Measurements from ENCODE around the gene HOXD8. TPM values are rescaled to one million over a fixed set of nuclear protein-coding genes. Genes with fewer than 3 reads are reported as not detected.

HOXD8 gene
- polyA plus RNA-seq, 4 donors, result 0.89 to 7.3 (median 3.6) TPM

DNA sequence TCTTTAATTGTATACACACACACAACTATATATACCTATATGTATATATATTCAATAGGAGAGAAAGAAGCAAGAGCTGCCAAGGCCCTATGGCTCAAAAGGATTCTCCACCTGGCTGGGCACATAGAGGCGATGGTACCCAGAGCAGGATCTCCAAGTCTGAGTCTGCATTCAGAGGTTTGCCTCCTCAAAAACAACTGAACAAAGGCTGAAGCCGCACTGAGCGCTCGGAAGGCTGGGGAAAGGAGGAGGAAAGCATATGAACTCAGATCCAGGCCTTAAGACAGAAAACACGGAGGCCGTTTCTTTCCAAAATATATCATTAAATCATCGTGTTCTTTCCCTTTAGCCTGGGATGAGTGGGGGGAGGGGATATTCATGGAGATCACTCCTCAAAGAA, 26.3 kb upstream of the HOXD8 start:
- H3K36me3 ChIP-seq (ENCODE audit: control insufficient read depth in 3 of 3, insufficient read depth in 2 of 3, low read depth in 1 of 3, low read length in 3 of 3), result no peaks in the 10 kb centered on the region
- H3K27me3 ChIP-seq (ENCODE audit: control insufficient read depth in 3 of 3, insufficient read depth in 3 of 3, low read length in 3 of 3), result peaks cover 16 to 92% (median 77%) of the 10 kb centered on the region in 3 donors
- H3K4me3 ChIP-seq (ENCODE audit: low read depth in 1 of 3, low read length in 3 of 3), result no peak overlapping the region
- H3K9me3 ChIP-seq (ENCODE audit: control insufficient read depth in 2 of 2, insufficient read depth in 1 of 2, low read depth in 1 of 2, low read length in 1 of 2), result peaks cover 0 to 6% of the 10 kb centered on the region in 2 donors
- DNase-seq (no peak), FAIRE-seq (no peak)
- 20 to 33% (median 20%) methylated on average over 7 of the region's 7 CpGs for WGBS, 3 donors
- H3K27ac ChIP-seq (ENCODE audit: low read depth in 1 of 3, low read length in 2 of 3), result no peak overlapping the region
- no peaks in the 10 kb centered on the region for H3K4me1 ChIP-seq (ENCODE audit: control insufficient read depth in 3 of 3, insufficient read depth in 2 of 3, low read depth in 1 of 3, low read length in 2 of 3)

DNA sequence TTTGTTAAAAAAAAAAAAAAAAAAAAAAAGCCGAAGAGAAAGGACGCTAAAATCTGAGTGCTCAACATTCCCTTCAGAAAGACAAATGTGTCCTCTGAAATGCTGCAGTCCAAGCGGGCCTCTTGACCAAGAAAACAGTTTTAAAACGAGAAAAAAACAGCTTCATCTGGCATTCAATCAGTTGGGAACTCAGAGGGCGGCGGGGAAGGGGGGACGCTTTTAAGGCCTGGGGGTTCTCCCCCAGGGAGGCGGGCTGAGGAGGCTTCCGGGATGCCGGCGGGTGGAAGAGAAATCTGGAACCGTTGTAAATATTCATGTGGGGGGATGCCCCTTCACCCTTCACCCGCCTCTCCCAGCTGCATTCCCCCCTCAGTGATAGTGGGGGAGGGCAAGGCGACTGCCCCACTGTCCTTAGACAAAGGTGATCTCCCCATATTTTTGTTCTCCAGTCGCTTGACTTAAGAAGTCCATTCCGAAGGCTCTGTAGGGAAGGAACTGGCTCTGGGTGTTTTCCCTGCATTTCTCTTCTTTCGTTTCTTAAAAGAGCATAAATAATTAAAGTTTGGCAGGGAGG, 25.7 kb upstream of the HOXD8 start:
- no peak for DNase-seq
- Histone ChIP-seq H3K27ac (ENCODE audit: low read depth in 1 of 3, low read length in 2 of 3) (peak overlapping the region in 1 of 3 donors; percentile 42), H3K4me3 (ENCODE audit: low read depth in 1 of 3, low read length in 3 of 3) (peak overlapping the region in 1 of 3 donors; percentile 32), H3K27me3 (ENCODE audit: control insufficient read depth in 3 of 3, insufficient read depth in 3 of 3, low read length in 3 of 3) (peaks cover 16 to 91% (median 74%) of the 10 kb centered on the region in 3 donors), H3K36me3 (ENCODE audit: control insufficient read depth in 3 of 3, insufficient read depth in 2 of 3, low read depth in 1 of 3, low read length in 3 of 3) (no peaks in the 10 kb centered on the region), H3K9me3 (ENCODE audit: control insufficient read depth in 2 of 2, insufficient read depth in 1 of 2, low read depth in 1 of 2, low read length in 1 of 2) (peaks cover 0 to 6% of the 10 kb centered on the region in 2 donors), H3K4me1 (ENCODE audit: control insufficient read depth in 3 of 3, insufficient read depth in 2 of 3, low read depth in 1 of 3, low read length in 2 of 3) (no peaks in the 10 kb centered on the region)
- WGBS, 3 donors, result 6 to 12% (median 9%) methylated on average over 17 of the region's 17 CpGs
- no peak for FAIRE-seq

DNA sequence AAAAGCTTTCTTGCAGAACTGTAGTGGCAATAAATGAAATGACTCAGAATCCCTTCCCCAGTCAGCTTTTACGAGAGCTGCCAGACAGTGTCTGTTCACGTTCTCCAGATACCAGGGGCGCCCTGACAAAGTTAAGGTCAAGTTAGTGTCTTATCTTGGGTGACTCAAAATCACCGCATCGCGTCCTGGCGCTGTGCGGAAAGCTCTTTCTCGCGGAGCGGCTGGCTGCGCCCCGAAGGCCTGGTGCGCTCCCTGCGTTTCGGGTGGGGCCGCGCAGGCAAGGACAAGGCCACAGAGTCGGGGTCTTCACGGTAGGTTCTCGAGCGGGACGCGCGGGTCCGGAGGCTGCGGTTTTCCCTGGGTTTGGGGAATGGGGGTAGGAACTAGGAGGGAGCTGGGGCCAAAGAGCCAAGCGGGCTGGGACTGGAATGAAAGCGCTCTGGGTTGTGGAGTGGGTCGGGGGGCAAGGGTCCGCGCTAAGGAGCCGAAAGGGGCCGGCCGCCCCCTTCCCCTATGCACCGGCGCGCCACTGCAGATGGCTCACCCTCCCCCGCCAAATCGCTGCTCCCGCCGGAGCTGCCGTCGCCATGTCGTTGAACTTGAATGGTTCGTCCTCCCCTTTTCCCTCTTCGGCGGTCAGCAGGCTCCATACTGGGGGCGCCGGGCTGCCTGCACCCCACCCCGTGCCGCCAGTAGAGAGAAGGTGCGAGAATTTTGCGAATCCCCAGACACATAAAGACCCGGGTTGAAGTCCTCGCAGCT, 25.0 kb upstream of the HOXD8 start:
- FAIRE-seq, result no peak

GRCh38 chr2:176105078-176105729, 24.3 kb upstream of the HOXD8 start:
- Histone ChIP-seq H3K9me3 (ENCODE audit: control insufficient read depth in 2 of 2, insufficient read depth in 1 of 2, low read depth in 1 of 2, low read length in 1 of 2) (peaks cover 0 to 6% of the 10 kb centered on the region in 2 donors), H3K27ac (ENCODE audit: low read depth in 1 of 3, low read length in 2 of 3) (peak overlapping the region in 1 of 3 donors; percentile 63), H3K4me1 (ENCODE audit: control insufficient read depth in 3 of 3, insufficient read depth in 2 of 3, low read depth in 1 of 3, low read length in 2 of 3) (no peaks in the 10 kb centered on the region), H3K4me3 (ENCODE audit: low read depth in 1 of 3, low read length in 3 of 3) (peak overlapping the region in 1 of 3 donors; percentile 32), H3K27me3 (ENCODE audit: control insufficient read depth in 3 of 3, insufficient read depth in 3 of 3, low read length in 3 of 3) (peaks cover 11 to 91% (median 72%) of the 10 kb centered on the region in 3 donors), H3K36me3 (ENCODE audit: control insufficient read depth in 3 of 3, insufficient read depth in 2 of 3, low read depth in 1 of 3, low read length in 3 of 3) (no peaks in the 10 kb centered on the region)
- FAIRE-seq (no peak), DNase-seq (no peak)
- 6 to 11% (median 11%) methylated on average over 23 to 25 of the region's 25 CpGs for WGBS, 3 donors

More for the DNA sequence above, 25.0 kb upstream of the HOXD8 start:
- Histone ChIP-seq H3K9me3 (ENCODE audit: control insufficient read depth in 2 of 2, insufficient read depth in 1 of 2, low read depth in 1 of 2, low read length in 1 of 2) (peaks cover 0 to 6% of the 10 kb centered on the region in 2 donors), H3K27me3 (ENCODE audit: control insufficient read depth in 3 of 3, insufficient read depth in 3 of 3, low read length in 3 of 3) (peaks cover 16 to 91% (median 72%) of the 10 kb centered on the region in 3 donors), H3K4me3 (ENCODE audit: low read depth in 1 of 3, low read length in 3 of 3) (peak overlapping the region in 2 of 3 donors; percentile 24 to 32), H3K4me1 (ENCODE audit: control insufficient read depth in 3 of 3, insufficient read depth in 2 of 3, low read depth in 1 of 3, low read length in 2 of 3) (no peaks in the 10 kb centered on the region), H3K36me3 (ENCODE audit: control insufficient read depth in 3 of 3, insufficient read depth in 2 of 3, low read depth in 1 of 3, low read length in 3 of 3) (no peaks in the 10 kb centered on the region), H3K27ac (ENCODE audit: low read depth in 1 of 3, low read length in 2 of 3) (peak overlapping the region in 1 of 3 donors; percentile 63)
- no peak for DNase-seq
- WGBS, 3 donors, result 4 to 14% (median 5%) methylated on average over 44 to 56 of the region's 56 CpGs

GRCh38 chr2:176105730-176106580, 23.6 kb upstream of the HOXD8 start:
- DNase-seq (no peak), FAIRE-seq (no peak)
- no peaks in the 10 kb centered on the region for H3K36me3 ChIP-seq (ENCODE audit: control insufficient read depth in 3 of 3, insufficient read depth in 2 of 3, low read depth in 1 of 3, low read length in 3 of 3)
- H3K9me3 ChIP-seq (ENCODE audit: control insufficient read depth in 2 of 2, insufficient read depth in 1 of 2, low read depth in 1 of 2, low read length in 1 of 2), result peaks cover 0 to 6% of the 10 kb centered on the region in 2 donors
- peaks cover 9 to 91% (median 65%) of the 10 kb centered on the region in 3 donors for H3K27me3 ChIP-seq (ENCODE audit: control insufficient read depth in 3 of 3, insufficient read depth in 3 of 3, low read length in 3 of 3)
- WGBS, 3 donors, result 6 to 17% (median 8%) methylated on average over 25 of the region's 25 CpGs
- peak overlapping the region in 1 of 3 donors; percentile 32 for H3K4me3 ChIP-seq (ENCODE audit: low read depth in 1 of 3, low read length in 3 of 3)
- peak overlapping the region in 1 of 3 donors; percentile 63 for H3K27ac ChIP-seq (ENCODE audit: low read depth in 1 of 3, low read length in 2 of 3)
- H3K4me1 ChIP-seq (ENCODE audit: control insufficient read depth in 3 of 3, insufficient read depth in 2 of 3, low read depth in 1 of 3, low read length in 2 of 3), result no peaks in the 10 kb centered on the region

DNA sequence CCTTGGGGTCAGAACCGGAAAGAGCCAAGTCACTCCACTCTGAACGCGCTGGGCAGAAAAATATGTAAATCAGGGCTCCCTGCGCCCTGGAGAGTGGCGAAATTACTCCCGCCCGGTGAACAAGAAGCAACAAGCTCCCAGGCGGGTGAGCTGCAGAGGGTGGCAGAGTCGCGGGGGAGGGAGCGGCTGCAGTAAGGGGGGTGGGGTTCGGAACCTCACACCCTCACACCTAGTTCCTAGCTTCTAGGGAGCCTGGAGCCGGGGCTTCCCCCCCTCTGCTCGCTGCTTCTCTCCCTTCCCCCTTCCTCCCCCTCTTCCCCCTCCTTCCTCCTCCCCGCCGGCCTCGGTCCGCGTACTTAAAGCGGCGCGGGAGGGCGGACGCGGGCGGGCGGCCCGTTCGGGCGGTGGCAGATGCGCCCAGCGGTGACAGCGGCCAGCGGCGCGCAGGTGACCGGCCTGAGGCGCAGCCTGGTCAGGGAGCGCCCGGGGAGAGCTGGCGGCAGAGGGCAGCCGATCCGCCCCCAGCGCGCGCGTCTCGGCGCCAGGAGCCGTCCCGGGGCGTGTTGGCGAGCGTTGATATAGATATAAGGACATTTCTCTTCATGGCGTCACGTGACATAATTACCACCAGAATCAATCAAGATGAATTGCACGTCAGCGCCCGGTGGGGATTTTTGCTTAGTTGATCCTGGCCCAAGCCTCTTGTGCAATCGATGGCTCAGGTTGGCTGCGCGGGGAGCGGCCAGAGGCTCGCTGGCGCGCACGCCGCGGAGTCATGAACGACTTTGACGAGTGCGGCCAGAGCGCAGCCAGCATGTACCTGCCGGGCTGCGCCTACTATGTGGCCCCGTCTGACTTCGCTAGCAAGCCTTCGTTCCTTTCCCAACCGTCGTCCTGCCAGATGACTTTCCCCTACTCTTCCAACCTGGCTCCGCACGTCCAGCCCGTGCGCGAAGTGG, 22.6 kb upstream of the HOXD8 start, which contains the start of gene HOXD11:
HOXD11 (plus strand) TSS at position 700 of the 959 bp plus-strand sequence; CDS start at position 776, 76 bp downstream.
- peaks cover 0 to 6% of the 10 kb centered on the region in 2 donors for H3K9me3 ChIP-seq (ENCODE audit: control insufficient read depth in 2 of 2, insufficient read depth in 1 of 2, low read depth in 1 of 2, low read length in 1 of 2)
- H3K4me1 ChIP-seq (ENCODE audit: control insufficient read depth in 3 of 3, insufficient read depth in 2 of 3, low read depth in 1 of 3, low read length in 2 of 3), result no peaks in the 10 kb centered on the region
- H3K36me3 ChIP-seq (ENCODE audit: control insufficient read depth in 3 of 3, insufficient read depth in 2 of 3, low read depth in 1 of 3, low read length in 3 of 3), result no peaks in the 10 kb centered on the region
- DNase-seq (peak; percentile 32 to 47), FAIRE-seq (no peak)
- H3K4me3 ChIP-seq (ENCODE audit: low read depth in 1 of 3, low read length in 3 of 3), result peak within 1 kb of the TSS; percentile 20 to 35 (median 27)
- peaks cover 9 to 91% (median 58%) of the 10 kb centered on the region in 3 donors for H3K27me3 ChIP-seq (ENCODE audit: control insufficient read depth in 3 of 3, insufficient read depth in 3 of 3, low read length in 3 of 3)
- 3 to 8% (median 4%) methylated on average over 75 to 85 of the region's 85 CpGs for WGBS, 3 donors
- H3K27ac ChIP-seq (ENCODE audit: low read depth in 1 of 3, low read length in 2 of 3), result peak within 1 kb of the TSS in 1 of 3 donors; percentile 63

GRCh38 chr2:176107731-176108181, 21.7 kb upstream of the HOXD8 start:
- Histone ChIP-seq H3K4me3 (ENCODE audit: low read depth in 1 of 3, low read length in 3 of 3) (peak overlapping the region in 2 of 3 donors; percentile 20 to 27), H3K27me3 (ENCODE audit: control insufficient read depth in 3 of 3, insufficient read depth in 3 of 3, low read length in 3 of 3) (peaks cover 16 to 91% (median 60%) of the 10 kb centered on the region in 3 donors), H3K4me1 (ENCODE audit: control insufficient read depth in 3 of 3, insufficient read depth in 2 of 3, low read depth in 1 of 3, low read length in 2 of 3) (no peaks in the 10 kb centered on the region), H3K27ac (ENCODE audit: low read depth in 1 of 3, low read length in 2 of 3) (no peak overlapping the region), H3K9me3 (ENCODE audit: control insufficient read depth in 2 of 2, insufficient read depth in 1 of 2, low read depth in 1 of 2, low read length in 1 of 2) (peaks cover 0 to 4% of the 10 kb centered on the region in 2 donors), H3K36me3 (ENCODE audit: control insufficient read depth in 3 of 3, insufficient read depth in 2 of 3, low read depth in 1 of 3, low read length in 3 of 3) (no peaks in the 10 kb centered on the region)
- no peak for FAIRE-seq
- 4 to 8% (median 7%) methylated on average over 23 to 59 of the region's 59 CpGs for WGBS, 3 donors
- DNase-seq, result no peak

Data from small intestine (tissue), 7 donors.